OCI-M1 (cell line): ENCODE data around the gene RABGEF1.
"Not testable (repeated sequence)": the region's sequence is repeated elsewhere in the genome, so short reads cannot be mapped to it uniquely, and the experiment has no call there.

Experiments used
- DNase-seq: peaks from one replicate; lab custom pipeline; 2025; lab: John Stamatoyannopoulos, UW

The RABGEF1 gene

GRCh38 chr7:66735154-66735553, 5.4 kb upstream of the RABGEF1 start:
- DNase-seq: no peak

- DNase-seq: no peak
Measured at GRCh38 chr7:66735850-66736249, 4.7 kb upstream of the RABGEF1 start.

GRCh38 chr7:66736892-66737291, 3.6 kb upstream of the RABGEF1 start:
- no peak for DNase-seq

- DNase-seq: no peak
Measured at GRCh38 chr7:66737667-66738066, 2.9 kb upstream of the RABGEF1 start.

GRCh38 chr7:66739477-66739876, 1.1 kb upstream of the RABGEF1 start:
- no peak for DNase-seq

GRCh38 chr7:66739953-66740301, 606 bp upstream of the RABGEF1 start:
- DNase-seq: no peak

- peak; percentile 86 for DNase-seq
Measured at GRCh38 chr7:66740980-66741709, 612 bp downstream of the RABGEF1 start.

- no peak for DNase-seq
Measured at GRCh38 chr7:66741710-66742049, 1.1 kb downstream of the RABGEF1 start.

- DNase-seq: not testable (repeated sequence)
Measured at GRCh38 chr7:66742298-66742697, 1.8 kb downstream of the RABGEF1 start.

GRCh38 chr7:66743920-66744319, 3.4 kb downstream of the RABGEF1 start:
- no peak for DNase-seq

GRCh38 chr7:66747385-66747784, 6.9 kb downstream of the RABGEF1 start:
- DNase-seq: no peak

GRCh38 chr7:66747881-66748511, 7.5 kb downstream of the RABGEF1 start:
- no peak for DNase-seq

GRCh38 chr7:66748791-66749190, 8.3 kb downstream of the RABGEF1 start:
- no peak for DNase-seq

GRCh38 chr7:66751945-66752344, 11.4 kb downstream of the RABGEF1 start:
- DNase-seq: no peak

GRCh38 chr7:66754541-66754940, 14.0 kb downstream of the RABGEF1 start:
- no peak for DNase-seq

- DNase-seq: not testable (repeated sequence)
Measured at GRCh38 chr7:66755059-66755458, 14.5 kb downstream of the RABGEF1 start.

GRCh38 chr7:66756227-66756626, 15.7 kb downstream of the RABGEF1 start:
- DNase-seq: not testable (repeated sequence)

GRCh38 chr7:66756889-66757288, 16.4 kb downstream of the RABGEF1 start:
- DNase-seq: no peak

- DNase-seq: no peak
Measured at GRCh38 chr7:66757939-66758338, 17.4 kb downstream of the RABGEF1 start.

- DNase-seq: no peak
Measured at GRCh38 chr7:66758950-66759628, 18.6 kb downstream of the RABGEF1 start.

GRCh38 chr7:66763183-66763582, 22.6 kb downstream of the RABGEF1 start:
- DNase-seq: not testable (repeated sequence)

- peak; percentile 40 for DNase-seq
Measured at GRCh38 chr7:66763633-66764355, 23.3 kb downstream of the RABGEF1 start.

GRCh38 chr7:66764905-66765304, 24.4 kb downstream of the RABGEF1 start:
- not testable (repeated sequence) for DNase-seq
